Astrocyte of the cerebellum (primary cell): ENCODE measurements around the gene NDP.

Source experiments
- DNase-seq: peaks from one replicate; pipeline ENCODE4 v3.0.0-alpha.2; 2011; ENCODE audit warnings: low read depth
- H3K4me3 ChIP-seq: 2 replicates; pipeline ENCODE4 v1.5.1; 2011; ENCODE audit warnings: mild to moderate bottlenecking, low read depth, low read length, moderate library complexity
- in situ Hi-C: cut with HindIII; loops from 2 replicates; pipeline ENCODE4 v1.10.0; 2017; ENCODE audit warnings: low sequenced_read_pairs
- TF ChIP-seq, protein P1 (sequence below): IDR thresholded peaks from 2 replicates; pipeline ENCODE4 v1.5.1; 2012; ENCODE audit warnings: low read length, low read depth, moderate library complexity, mild to moderate bottlenecking; ENCODE audit errors: missing control alignments

The NDP gene

DNA sequence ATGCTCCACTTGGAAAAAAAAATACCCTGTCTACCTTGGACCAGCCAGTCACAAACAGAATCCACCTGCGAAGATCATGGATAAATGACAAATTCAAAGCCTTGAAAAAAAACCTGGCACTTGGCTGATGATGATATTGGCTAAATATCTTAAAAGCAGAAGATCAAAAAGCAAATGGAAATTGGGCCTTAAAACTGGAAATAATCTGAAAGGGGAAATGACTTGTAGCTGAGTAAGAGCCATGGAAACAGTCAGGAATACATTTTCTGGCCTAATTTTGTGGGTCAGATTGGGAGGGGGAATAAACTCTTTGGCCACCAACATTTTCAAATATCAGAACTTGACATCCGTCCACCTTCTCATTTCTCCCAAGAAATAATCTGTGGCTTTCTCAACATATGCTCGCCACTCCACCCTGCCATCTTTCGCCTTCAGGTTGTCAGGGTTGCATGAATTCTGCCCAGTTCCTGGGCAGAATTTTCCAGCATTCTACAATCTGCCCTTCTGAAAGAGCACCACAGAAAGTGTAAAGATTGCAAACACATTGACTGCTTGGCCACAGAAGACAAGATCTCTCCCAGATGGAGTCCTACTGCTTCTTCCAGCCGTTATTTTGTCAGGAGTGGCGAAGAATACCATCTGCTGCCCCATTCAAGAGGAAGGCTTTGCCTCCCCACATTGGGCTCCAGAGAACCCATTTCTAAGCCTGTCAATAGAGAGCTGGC lies 1.7 kb upstream of the NDP start:
- TF ChIP-seq, protein P1, sequence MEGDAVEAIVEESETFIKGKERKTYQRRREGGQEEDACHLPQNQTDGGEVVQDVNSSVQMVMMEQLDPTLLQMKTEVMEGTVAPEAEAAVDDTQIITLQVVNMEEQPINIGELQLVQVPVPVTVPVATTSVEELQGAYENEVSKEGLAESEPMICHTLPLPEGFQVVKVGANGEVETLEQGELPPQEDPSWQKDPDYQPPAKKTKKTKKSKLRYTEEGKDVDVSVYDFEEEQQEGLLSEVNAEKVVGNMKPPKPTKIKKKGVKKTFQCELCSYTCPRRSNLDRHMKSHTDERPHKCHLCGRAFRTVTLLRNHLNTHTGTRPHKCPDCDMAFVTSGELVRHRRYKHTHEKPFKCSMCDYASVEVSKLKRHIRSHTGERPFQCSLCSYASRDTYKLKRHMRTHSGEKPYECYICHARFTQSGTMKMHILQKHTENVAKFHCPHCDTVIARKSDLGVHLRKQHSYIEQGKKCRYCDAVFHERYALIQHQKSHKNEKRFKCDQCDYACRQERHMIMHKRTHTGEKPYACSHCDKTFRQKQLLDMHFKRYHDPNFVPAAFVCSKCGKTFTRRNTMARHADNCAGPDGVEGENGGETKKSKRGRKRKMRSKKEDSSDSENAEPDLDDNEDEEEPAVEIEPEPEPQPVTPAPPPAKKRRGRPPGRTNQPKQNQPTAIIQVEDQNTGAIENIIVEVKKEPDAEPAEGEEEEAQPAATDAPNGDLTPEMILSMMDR = no peak
- no peak for DNase-seq
- in situ Hi-C loops = no loop called here
- H3K4me3 ChIP-seq = no peak overlapping the region

DNA sequence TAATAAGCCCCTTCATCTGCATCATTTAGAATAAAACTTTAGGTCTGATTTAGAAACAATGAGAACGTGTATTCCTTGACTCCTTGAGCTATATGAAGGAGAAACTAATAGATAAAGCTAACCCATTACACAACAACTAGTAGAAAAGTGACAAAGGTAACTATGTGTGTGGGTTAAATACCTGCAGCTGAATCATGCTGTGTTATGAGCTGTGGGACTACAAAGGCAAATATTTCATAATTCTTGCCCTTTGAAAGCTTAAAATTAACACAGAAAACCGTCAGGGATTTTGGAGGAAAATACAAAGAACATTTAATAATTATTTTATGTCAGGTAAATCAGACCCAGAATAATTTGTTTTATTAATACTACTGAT lies 898 bp upstream of the NDP start:
- no peak for DNase-seq
- in situ Hi-C loops = no loop called here
- TF ChIP-seq, protein P1 = no peak
- no peak overlapping the region for H3K4me3 ChIP-seq

DNA sequence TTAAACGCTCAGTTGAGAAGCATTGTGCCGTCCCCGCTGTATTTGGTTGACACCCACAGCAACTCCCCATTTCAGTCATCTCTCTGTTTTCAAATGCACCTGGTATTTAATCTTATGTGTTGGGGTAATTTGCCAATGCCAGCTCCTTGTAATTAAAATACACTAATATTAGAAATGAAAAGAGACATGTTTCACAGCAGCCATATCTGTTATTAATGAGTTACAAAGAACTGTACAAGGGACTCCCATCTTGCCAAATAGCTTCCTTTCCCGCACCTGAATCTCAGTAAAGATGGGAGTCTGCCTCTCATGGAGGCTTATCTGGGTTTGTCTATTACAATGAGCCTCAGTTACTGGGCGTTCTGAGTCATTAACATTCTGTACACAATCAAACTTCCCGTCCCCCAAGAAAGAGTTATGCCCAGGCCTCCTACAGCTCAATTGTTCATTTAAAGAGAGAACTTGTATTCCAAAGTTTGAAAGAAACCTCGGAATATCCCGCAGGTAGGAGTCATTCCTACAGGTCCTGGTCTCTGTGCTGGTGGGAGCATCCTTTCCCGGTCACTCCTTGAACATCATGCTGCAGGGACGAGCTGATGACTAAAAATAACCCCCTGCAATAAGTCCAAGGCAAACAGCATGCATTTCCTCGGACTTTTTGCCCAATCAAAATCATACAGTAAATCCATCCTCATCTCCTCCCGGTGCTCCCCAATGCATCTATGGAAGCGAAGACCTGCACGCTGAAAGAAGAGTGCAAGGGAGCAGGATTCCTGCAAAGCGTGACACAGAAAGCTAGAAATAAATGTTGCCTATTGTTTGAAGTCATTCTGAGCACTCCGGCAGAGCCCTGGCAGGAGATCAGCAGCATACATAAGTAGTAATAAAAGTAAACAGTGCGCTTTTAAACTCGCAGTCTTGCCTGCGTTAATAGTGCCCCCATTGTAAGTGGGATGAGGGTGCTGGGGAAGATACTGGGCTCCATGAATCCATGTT lies 926 bp downstream of the NDP start:
- TF ChIP-seq, protein P1 = no peak
- in situ Hi-C loops = no loop called here
- DNase-seq = no peak

DNA sequence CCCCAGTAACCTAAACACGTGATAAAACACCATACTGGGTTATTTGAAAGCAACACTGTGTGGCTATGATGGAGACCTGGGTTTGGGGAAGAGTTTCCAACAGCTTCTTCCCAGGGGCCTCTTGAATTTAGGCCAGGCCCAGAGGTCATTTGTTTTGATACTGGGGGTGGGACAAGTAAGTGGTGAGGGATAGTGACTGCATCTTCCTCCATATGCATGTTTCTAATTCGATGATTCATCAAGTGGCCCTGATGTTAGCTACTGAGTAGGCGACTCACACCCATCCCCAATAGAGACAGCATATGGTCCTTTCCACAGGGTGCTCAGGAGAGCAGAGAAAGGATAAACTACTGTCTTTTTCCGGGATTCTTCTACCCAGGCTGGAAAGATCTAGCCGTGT lies 2.7 kb downstream of the NDP start:
- no peak overlapping the region for H3K4me3 ChIP-seq
- DNase-seq = no peak
- TF ChIP-seq, protein P1 = no peak
- in situ Hi-C loops = no loop called here

More for the DNA sequence above, 926 bp downstream of the NDP start:
- peak overlapping the region; percentile 35 for H3K4me3 ChIP-seq

DNA sequence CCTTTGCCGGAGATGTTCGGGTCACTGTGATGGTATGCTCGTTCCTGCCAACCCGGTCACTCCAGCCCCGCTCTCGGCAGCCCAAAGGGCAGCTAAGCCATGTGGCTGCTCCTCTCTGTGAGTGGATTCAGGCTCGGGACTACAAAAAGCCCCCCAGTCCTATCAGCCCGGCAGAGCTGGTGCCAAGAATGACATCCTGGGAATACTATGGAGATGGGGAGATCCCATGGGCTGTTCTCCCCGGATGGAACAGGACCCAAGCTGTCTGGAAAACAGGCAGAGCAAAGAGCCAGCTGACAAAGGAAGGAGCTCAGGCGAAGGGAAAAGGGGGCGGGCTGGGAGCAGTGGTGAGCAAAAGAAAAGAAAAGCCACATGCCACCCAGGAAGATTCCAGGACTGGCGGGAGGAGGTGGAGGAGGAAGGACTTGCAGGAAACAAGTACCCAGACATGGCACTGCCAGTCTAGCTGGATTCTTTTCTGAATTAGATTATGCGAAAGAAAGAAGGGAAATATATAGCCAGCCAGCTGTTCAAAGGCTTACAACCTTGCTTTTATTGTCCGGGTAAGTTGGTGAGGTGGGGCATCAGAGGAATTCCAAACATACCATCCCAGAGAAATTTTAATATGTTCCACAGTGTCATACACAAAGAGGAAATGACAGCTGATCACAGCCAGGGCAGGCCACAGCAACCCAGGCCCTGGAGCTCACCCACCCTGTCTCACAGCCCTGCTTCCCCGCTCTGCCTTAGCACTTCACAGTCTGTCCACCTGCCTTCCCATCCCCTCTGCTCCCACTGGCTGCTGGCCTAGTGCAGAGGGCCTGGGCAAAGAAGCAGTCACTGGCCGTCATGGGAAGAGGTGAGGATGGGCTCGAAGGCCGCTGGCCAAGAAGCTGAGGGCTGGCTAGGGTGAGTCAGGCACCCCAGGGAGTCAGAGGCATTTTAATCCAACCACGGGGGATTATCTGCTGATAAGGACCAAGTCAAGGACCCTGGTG lies 3.4 kb downstream of the NDP start:
- H3K4me3 ChIP-seq = no peak overlapping the region
- in situ Hi-C loops = loop anchor here (10.0 kb wide), 1 partner anchor 275 kb away; no protein-coding TSS in a partner anchor
- no peak for DNase-seq
- TF ChIP-seq, protein P1 = no peak
